Ovary (tissue), 9 donors: ENCODE measurements around the gene IFFO2. TPM values are rescaled to one million over a fixed set of nuclear protein-coding genes. Genes with fewer than 3 reads are reported as not detected.

Experiments
- DNase-seq, 5 donors: peaks; one replicate each; pipeline ENCODE4 v3.0.0-alpha.2; 2019 to 2020
- H3K27ac ChIP-seq, 2 donors: fragments of 200-600 bp; one replicate each; pipeline versions ENCODE4 v1.5.1 to v1.8.0; 2019 to 2022
- H3K27me3 ChIP-seq: fragments of 200-600 bp; one replicate; pipeline ENCODE4 v1.8.0; 2022
- H3K36me3 ChIP-seq: fragments of 200-600 bp; sonication (generic); one replicate; pipeline ENCODE4 v1.5.1; 2019
- H3K4me1 ChIP-seq: one replicate; pipeline ENCODE4 v1.8.1; 2013; ENCODE audit warnings: mild to moderate bottlenecking, moderate library complexity; ENCODE audit not compliant: insufficient read depth
- H3K4me3 ChIP-seq: fragments of 200-600 bp; sonication (generic); one replicate; pipeline ENCODE4 v1.5.1; 2017
- H3K9me3 ChIP-seq, 2 donors: fragments of 200-600 bp in 1 of 2; sonication (generic) in 1 of 2; one replicate each; pipeline versions ENCODE4 v1.5.1 to v1.8.1; 2013 to 2019; ENCODE audit warnings: mild to moderate bottlenecking in 1 of 2, moderate library complexity in 1 of 2
- CTCF ChIP-seq, 3 donors: fragments of 450-650 bp in 2 of 3; fragments of 200-600 bp in 1 of 3; IDR thresholded peaks; one replicate each; pipeline versions ENCODE4 v1.5.1 to v1.8.0; 2016 to 2022; ENCODE audit warnings: antibody characterized with exemption in 3 of 3, mild to moderate bottlenecking in 1 of 3
- EP300 ChIP-seq: sonication (generic); formaldehyde crosslinking; IDR thresholded peaks from one replicate; pipeline ENCODE4 v1.6.1; 2017; ENCODE audit warnings: antibody characterized with exemption
- POLR2A ChIP-seq: fragments of 450-650 bp; IDR thresholded peaks from one replicate; pipeline ENCODE4 v1.6.1; 2017; ENCODE audit warnings: antibody characterized with exemption, mild to moderate bottlenecking, moderate library complexity
- WGBS, 3 donors: extraction: QIAGEN DNeasy Blood & Tissue Kit in 1 of 3; methylation state at CpG; one replicate each; pipeline versions ENCODE4 v1.1.5 to v1.1.7; 2013 to 2017; 5-methylcytosine and 5-hydroxymethylcytosine counted together
- intact Hi-C, 4 donors: fragments of 100-400 bp; cut with DNase I; formaldehyde crosslinking; loops; one replicate each; pipeline versions ENCODE4 v1.11.0 to v1.15.1; 2022 to 2023
- polyA plus RNA-seq, 2 donors: library from polyadenylated mRNA; stranded (reverse); fragments of 200-250 nt in 1 of 2; fragments of 350-450 nt in 1 of 2; fragmentation: Illumina TruSeq in 1 of 2; extraction: RNeasy Lipid Tissue Mini Kit (QIAGEN cat#74804) in 1 of 2; gene quantifications; one replicate each; pipeline ENCODE4 v1.2.3, GENCODE V29; 2013 to 2014
- total RNA-seq, 7 donors: library from RNA; depleted of rRNA in 2 of 7; stranded (reverse); fragments of >200 nt in 2 of 7; fragmentation: NEBNext Ultra II Directional in 3 of 7; extraction: Animal tissue kit (Norgen Biotek cat#: 25700) in 3 of 7; gene quantifications; one replicate each; pipeline versions ENCODE4 v1.1.0 to v1.2.4, GENCODE V29; 2016 to 2023
- donor health status: DM: no; HTN: no; CAD: no; lungs with moderate emphysema.
- donor health status: DM: no; HTN: no; CAD: no.
- donor health status: Bipolar disorder and iron deficiency.
- donor health status: DM: yes; HTN: yes; CAD: no.
- donor health status: DM: no; HTN: no; CAD: no.
- donor health status: DM: yes; HTN: yes; CAD: no.

The IFFO2 gene
- total and polyA plus RNA-seq, 9 donors: 3.4 to 11.2 (median 6.2) TPM

GRCh38 chr1:18938008-18938706, 18.3 kb downstream of the IFFO2 start:
- no peak for TF ChIP-seq CTCF (IDR thresholded peaks at IDR 0.05)
- TF ChIP-seq EP300: no peak
- no peak for TF ChIP-seq POLR2A
- intact Hi-C loops: no loop called here
- no peak for DNase-seq
- WGBS, 3 donors: 81 to 88% (median 84%) methylated on average over 13 to 14 of the region's 14 CpGs
- Histone ChIP-seq H3K36me3 (no peaks in the 10 kb centered on the region), H3K4me1 (no peaks in the 10 kb centered on the region), H3K27me3 (no peaks in the 10 kb centered on the region), H3K9me3 (no peaks in the 10 kb centered on the region), H3K27ac (no peak overlapping the region), H3K4me3 (no peak overlapping the region)

GRCh38 chr1:18937539-18937938, 18.9 kb downstream of the IFFO2 start:
- no peaks in the 10 kb centered on the region for H3K36me3 ChIP-seq
- H3K27ac ChIP-seq: no peak overlapping the region
- no peaks in the 10 kb centered on the region for H3K9me3 ChIP-seq
- no peaks in the 10 kb centered on the region for H3K4me1 ChIP-seq
- H3K27me3 ChIP-seq: no peaks in the 10 kb centered on the region
- 85 to 92% (median 89%) methylated on average over 7 to 8 of the region's 8 CpGs for WGBS, 3 donors
- intact Hi-C loops: no loop called here
- no peak overlapping the region for H3K4me3 ChIP-seq
- TF ChIP-seq EP300: no peak
- no peak for TF ChIP-seq POLR2A
- no peak for TF ChIP-seq CTCF (IDR thresholded peaks at IDR 0.05)
- no peak for DNase-seq

- intact Hi-C loops: no loop called here
- no peak overlapping the region for H3K4me3 ChIP-seq
- DNase-seq: no peak
- no peaks in the 10 kb centered on the region for H3K9me3 ChIP-seq
- TF ChIP-seq CTCF (IDR thresholded peaks at IDR 0.05) (no peak), EP300 (no peak), POLR2A (no peak)
- H3K36me3 ChIP-seq: no peaks in the 10 kb centered on the region
- WGBS, 3 donors: 78 to 84% (median 81%) methylated on average over 11 of the region's 11 CpGs
- H3K27me3 ChIP-seq: no peaks in the 10 kb centered on the region
- H3K27ac ChIP-seq: no peak overlapping the region
- H3K4me1 ChIP-seq: no peaks in the 10 kb centered on the region
These were observed 19.5 kb downstream of the IFFO2 start for GRCh38 chr1:18936814-18937481.

- Histone ChIP-seq H3K27ac (no peak overlapping the region), H3K36me3 (no peaks in the 10 kb centered on the region), H3K4me1 (no peaks in the 10 kb centered on the region), H3K4me3 (no peak overlapping the region), H3K9me3 (no peaks in the 10 kb centered on the region), H3K27me3 (no peaks in the 10 kb centered on the region)
- intact Hi-C loops: no loop called here
- TF ChIP-seq CTCF (IDR thresholded peaks at IDR 0.05) (no peak), POLR2A (no peak), EP300 (no peak)
- no peak for DNase-seq
- 80 to 83% (median 82%) methylated on average over 3 of the region's 3 CpGs for WGBS, 3 donors
These were observed 20.0 kb downstream of the IFFO2 start for GRCh38 chr1:18936471-18936813.
